HG03342 (cell line): ENCODE results near the gene TMEM203.

Experiments used
- ATAC-seq: cut with Tn5 transposase; IDR thresholded peaks from one replicate; pipeline ENCODE4 v1.9.1; 2021; ENCODE audit warnings: mild to moderate bottlenecking, moderate library complexity; ENCODE audit not compliant: unreplicated experiment

TMEM203 gene

DNA sequence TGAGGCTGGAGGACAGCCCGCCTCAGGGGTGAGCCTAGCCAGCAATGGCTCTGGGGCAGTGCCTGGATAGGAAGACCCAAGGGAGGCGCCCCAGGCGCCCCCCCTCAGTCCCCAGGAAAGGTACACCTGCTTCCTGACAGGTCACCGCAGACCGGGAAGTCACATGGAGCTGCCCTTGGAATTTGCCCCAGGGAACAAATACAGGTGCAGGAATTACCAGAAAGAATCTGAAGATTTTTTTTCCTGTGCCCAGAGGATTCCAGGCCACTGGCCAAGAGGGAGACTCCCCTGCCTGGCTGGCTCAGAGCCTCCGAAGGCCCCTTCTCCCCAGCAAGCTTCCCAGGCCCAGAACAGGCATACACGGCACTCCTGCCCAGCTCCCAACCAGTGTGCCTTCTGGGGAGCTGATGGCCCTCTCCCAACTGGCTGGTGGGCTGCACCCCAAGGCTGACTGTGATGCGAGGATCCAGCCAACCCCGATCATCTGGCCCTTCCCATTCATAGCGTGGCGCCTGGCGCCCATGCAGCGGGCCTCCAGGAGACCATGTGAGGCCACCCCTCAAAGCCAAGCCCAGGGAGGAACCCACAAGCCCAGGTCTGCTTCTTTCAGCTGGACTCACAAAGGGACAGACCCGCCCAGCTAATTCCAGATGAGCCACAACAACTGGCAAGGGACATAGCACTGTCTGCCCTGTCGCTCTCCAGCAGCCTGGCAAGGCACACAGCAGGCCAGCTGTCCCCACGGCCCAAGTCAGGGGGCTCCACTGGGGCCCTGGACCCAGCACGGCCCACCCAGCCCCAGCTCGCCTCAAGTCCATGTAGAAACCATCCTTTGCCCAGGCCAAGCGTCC is 7.2 kb downstream of the TMEM203 start:
- ATAC-seq = no peak

DNA sequence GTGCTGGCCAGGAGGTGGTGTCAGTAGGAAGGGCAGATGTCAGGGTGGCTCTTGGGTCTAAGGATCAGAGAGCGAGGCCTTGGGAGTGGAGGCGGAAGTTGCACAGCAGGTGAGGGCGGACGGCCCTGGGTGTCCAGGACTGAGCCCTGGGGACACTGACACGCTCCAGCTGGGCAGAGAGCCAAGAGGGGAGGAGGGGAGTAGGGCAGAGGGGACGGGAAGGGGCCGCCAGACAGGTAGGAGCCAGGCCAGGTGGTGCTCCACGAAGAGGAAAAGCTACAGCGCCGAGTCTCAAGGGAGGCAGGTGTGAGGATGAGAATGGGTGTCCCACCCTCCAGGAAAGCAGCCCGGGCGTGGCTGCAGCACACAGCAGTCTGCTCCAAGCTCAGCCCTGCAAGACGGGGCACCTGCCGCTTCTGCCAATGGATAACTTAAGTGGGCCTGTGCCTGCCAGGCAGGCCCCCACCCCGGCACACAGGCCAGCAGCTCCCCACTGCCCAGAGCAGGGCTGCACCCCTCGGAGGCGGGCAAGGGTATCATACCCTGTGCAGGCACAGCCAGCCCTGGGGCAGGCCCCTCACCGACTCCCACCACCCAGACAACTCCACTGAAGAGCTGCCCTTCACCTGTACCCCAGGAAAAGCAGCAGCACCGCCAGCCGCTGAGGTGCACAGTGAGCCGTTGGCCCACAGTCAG is 9.8 kb downstream of the TMEM203 start:
- no peak for ATAC-seq

DNA sequence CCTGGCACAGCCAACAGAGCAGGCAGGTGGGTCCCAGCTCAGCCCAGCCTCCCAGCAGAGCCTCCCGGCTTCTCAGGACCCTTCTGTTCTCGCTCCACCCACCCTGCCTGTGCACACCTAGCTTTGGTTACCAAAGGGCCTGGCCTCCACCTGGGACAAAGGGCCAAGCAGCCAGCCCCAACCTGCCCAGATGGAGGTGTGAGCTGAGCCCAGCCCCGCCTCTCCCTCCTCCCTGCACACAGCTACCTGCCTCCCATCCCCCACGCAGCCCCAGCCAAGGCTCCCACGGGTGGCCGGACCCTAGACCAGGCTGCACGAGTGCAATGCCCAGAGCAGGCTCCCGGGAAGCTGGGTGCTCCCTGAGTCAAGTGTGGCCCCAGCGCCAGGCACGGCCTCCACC is 10.5 kb downstream of the TMEM203 start:
- ATAC-seq = no peak

DNA sequence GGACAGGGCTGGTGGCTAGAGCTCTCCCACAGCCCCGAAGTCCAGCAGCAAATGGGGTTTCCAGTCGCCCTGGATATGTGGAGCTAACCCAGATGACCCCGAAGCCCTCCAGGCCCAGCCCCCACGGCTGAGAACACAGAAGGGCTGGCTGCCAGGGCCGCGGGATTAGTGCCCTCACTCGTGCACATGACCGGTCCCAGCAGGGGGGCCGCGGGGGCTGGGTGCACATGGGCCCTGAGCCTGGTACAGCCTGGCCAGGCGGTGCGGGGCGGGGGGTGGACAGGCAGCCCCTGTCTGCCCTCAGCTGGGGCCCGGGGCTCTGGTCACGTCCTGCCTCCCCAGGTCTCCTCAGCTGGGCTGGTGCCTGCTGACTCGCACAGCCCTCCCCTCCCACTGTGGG is 11.1 kb downstream of the TMEM203 start:
- no peak for ATAC-seq

DNA sequence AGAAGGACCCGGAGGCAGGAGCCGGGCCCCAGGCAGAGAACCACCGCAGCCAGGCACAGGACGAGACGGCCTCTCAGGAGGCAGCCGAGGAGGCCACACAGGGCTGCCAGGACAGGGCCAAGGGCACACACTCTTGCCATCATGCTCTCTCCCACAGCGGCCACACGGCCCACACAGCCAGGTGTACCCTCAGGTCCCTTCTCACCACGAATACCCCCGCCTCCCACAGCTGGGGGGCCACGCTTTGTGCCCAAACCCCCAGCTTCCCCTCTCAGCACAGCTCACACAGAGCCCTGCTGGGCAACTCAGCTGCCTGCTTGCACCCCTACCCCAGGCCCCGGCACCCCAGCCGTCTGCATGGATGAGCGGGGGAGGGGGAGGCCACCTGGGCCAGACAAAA is 11.7 kb downstream of the TMEM203 start:
- no peak for ATAC-seq

DNA sequence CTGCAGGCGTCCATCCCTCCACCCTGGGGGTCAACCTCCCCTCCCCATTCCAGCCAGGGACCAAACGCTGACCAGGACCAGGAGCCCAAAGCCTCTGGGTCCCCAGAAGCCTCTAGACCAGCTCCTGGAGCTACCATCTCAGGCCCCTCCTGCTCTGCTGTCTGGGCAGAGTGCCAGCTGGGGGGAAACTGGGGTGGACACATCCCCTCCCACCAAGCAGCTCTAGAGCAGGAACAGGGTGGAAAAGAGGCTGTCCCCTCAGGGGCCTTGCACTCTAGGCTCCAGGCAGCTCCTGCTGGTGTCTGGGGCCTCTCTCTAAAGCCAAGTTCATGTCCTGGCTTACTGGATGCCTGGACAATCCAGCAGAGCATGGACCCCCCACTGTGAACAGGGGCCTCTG is 12.6 kb downstream of the TMEM203 start:
- no peak for ATAC-seq

DNA sequence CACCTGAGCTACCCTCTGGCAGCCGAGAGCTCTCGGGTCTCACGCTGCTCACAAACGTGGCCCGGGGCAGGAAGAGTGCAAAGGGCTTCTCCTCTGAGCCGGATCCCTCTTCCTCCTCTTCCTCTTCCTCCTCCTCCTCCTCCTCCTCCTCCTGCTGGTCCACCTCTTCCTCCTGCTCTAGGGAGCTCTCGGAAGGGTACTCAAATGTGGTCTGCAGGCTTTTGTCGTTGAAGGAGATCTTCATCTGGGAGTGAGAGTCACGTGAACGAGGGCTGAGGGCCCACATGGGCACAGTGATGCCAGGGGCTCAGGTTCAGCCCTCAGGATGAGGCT is 13.0 kb downstream of the TMEM203 start:
- no peak for ATAC-seq

DNA sequence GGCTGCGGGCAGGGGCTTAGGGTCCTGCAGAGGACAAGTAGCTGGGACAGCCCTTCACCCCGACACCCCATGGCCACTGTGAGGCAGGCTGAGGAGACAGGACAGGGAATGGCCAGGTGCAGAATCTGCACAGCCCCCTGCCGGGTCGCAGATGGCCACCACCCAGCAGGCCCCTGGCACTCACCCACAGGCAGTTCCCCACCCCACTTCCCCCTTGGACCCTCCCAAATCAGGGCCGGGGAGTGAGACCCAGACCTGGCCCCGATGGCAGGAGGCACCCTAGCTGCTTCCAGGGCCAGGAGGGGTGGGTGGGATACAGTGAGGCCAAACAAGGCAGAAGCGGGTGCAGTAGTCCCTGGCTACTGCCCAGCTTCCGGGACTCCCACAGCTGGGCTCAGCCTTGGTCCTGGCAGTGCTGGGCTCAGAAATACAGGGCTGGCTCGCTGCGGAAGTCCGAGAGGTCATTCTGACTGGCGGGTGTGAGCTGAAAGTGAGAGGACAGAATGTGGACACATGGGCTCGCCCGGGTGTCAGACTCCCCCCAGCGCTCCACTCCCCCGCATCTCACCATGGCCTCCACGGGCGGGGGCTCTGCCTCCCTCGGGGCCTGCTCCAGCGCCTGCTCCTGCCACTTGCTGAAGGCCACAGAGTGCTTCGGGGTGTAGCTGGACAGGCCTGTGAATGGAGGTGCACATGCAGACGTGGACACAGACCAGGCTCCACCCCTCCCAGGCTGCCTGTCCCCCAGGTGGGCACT is 13.6 kb downstream of the TMEM203 start:
- ATAC-seq = no peak

DNA sequence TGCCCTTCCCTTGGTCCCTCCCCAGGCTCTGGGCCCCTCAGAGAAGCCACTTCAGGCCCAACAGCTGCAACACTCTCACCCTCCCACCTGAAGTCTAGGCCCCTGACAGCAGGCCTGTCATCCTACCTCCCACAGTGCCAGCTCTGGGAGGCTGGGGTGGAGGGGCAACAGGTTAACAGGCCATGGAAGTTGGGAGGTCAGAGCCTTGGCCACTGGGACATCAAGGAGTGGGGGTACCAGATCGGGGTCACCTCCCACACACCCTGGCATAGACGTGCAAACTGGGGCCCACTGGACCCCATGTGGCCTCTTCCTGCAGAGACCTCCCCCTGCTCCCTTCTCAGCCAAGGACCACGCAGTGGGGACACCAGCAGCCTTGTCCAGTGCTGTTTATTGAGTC is 14.2 kb downstream of the TMEM203 start:
- no peak for ATAC-seq

DNA sequence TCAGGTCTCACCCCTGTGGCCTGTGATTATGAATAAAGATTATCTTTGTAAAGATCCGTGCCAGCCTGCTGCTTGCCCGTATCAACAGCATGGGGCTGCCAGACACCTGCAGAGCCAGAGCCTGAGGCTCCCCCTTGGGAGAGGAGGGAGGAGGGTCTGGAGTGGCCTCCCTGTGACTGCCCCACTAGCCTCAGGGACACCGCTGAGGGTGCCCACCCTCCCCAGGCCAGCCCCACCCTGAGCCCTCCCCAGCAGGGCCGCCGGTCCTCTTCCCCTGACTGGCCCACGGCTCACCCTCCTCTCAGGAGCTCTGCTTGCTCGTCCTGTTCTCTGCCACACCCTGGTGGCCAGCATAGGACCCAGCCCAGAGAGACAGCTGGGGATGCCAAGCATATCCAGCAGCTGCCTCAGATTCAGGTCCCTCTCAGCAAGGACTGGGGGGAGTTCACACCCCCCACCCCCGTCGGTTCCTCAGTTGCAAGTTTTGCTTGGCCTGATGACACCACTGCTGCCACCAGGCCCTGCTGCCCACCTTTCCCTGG is 15.1 kb downstream of the TMEM203 start:
- ATAC-seq = no peak

DNA sequence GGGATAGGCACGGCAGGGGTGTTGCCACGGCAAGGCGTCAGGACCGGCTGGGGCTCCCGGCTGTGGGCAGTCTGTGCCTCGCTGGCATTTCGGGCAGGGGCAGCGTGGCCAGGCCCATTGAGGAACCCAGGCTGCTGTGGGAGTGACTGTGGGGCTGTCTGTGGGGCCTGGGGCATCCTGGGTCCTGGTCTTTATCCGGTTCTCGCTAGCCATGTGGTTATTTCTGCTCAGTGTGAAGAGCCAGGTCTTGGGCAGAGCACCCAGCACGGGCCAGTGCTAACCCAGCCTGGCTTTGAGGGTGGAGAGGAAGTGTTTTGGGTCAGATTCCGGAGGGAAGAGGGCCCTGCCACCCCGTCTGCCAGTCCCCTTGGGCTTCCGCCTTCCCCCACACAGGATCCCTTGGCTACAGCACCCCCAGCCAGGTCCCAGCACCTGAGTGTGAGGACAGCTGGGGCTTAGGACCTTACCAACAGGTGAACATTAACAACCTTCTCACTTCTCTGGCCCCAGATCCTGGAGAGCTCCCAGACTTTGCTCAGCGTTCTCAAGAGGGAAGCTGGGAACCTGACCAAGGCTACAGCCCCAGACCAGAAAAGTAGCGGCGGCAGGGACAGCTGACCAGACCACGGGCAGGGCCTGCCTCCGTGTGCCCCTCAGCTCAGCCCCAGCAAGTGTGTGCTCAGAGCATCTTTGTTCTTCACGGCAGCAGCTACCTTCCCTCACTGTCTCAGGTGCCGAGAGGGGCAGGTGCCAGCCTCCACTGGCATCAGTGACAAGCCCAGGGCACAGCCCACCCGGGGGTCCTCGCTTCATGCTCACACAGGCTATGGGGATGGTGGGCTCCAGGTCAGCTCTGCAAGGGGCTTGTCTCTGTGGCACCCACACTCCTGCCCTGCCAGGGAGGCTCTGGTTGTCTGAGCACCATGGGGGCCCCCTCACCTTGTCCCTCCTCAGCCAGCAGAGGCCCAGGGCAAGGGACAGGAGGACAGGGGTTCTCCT is 15.9 kb downstream of the TMEM203 start:
- ATAC-seq = no peak

DNA sequence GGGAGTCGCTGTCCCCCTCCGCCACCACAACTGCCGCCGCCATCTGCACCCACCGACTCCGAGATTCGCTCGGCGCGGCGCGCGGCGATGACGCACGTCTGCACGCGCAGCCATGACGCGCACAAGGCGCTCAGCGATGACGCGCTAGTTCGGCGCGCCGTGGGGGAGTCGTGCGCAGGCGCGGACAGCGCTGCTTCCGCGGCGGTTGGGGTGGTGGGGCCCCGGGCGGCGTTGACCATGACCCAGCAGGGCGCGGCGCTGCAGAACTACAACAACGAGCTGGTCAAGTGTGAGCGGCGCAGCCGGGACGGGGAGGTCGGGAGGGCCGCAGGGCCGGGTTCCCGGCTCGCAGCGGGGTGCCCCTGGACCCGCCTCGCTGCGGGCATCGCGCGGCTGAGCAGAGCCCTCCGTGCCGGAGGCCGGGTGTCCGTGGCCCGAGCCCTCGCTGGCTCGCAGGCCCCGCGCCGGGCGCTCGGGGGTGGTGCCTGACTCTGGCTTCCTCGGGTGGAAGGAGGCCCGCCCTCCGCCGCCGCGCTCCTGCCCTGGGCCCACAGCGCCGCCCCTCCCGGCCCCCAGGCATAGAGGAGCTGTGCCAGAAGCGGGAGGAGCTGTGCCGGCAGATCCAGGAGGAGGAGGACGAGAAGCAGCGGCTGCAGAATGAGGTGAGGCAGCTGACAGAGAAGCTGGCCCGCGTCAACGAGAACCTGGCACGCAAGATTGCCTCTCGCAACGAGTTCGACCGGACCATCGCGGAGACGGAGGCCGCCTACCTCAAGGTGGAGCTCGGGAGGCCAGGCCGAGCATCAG is 16.8 kb downstream of the TMEM203 start, which contains the start of the genes ANAPC2 and SSNA1:
Gene ANAPC2 (minus strand): TSS at position 71 of the 807 bp plus-strand sequence. CDS start 28 bp downstream, at position 43.
Gene SSNA1 (plus strand): TSS at position 187 of the 807 bp plus-strand sequence. CDS start 51 bp downstream, at position 238.
- ATAC-seq = peak; percentile 78

DNA sequence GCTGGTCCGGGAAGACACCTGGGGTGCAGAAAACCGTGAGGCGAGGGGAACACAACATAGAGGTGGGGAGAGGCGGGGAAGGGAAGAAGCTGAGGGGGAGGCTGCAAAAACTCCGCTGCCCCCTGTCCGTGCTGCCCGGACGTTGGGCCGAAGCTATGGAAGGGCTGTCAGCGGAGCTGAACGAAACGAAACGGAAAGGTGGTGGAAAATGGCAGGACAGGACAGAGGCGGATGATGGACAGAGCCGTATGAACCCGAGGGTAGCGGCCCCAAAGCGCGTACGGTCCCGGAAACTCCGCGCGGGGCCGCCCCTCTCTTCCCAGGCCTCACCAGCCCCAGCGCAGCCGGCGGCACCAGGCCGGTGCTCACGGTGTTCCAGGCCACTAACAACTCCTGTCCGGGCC is 17.4 kb downstream of the TMEM203 start:
- no peak for ATAC-seq

DNA sequence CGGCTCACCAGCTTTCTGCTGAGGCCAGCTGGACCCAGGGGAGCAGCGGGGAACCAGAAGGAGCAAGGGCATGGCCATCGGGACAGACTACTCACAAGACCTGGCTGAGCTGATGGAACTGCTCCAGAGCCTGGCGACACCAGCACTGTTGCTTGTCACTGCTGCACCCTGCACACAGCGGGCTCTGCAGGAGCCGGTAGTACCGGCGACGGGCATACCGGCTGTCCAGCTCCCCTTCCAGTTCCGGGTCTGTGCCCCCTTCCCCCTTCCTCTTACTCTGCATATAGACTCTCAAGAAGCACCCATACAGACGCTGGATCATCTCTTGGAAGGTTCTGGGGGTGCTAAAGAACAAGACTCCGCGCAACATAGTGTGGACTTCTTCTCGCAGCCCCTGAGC is 18.1 kb downstream of the TMEM203 start:
- ATAC-seq = no peak

DNA sequence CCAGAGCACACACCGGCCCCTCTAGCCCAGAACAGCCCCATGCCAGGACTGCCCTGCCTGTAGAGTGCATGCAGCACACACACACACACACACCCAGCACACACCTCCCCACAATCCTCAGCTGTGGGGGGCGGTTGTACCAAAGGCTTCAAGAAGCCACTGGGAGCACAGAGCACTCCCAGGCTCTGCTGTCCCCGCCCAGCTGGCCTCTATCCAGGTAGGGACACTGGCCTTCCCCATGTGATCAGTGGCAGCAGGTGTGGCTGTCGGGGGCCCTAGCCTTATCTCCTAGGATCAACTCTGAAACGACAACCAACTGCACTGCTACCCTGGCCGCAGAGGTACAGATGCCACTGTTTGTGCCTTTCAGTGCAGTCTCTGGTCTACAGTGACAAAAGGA is 19.1 kb downstream of the TMEM203 start:
- ATAC-seq = no peak

DNA sequence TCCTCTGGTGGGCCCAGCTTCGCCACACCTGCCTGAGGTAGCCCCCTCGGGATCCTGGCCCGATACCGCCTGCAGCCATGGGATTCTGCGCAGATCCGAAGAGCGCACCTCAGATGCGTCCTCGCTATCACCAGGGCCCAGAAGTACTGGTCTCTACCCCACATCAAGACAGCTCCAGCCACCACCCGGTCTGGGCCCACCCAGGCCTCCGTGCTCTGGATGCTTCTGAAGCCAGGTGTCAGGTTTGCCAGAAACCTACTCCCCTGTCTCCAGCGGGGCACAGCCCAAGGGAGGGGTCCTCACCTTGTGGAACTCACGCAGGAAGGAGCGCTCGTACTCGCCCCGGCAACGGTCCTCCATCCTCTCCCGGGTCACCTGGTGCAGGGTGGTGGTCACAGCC is 19.5 kb downstream of the TMEM203 start:
- no peak for ATAC-seq

DNA sequence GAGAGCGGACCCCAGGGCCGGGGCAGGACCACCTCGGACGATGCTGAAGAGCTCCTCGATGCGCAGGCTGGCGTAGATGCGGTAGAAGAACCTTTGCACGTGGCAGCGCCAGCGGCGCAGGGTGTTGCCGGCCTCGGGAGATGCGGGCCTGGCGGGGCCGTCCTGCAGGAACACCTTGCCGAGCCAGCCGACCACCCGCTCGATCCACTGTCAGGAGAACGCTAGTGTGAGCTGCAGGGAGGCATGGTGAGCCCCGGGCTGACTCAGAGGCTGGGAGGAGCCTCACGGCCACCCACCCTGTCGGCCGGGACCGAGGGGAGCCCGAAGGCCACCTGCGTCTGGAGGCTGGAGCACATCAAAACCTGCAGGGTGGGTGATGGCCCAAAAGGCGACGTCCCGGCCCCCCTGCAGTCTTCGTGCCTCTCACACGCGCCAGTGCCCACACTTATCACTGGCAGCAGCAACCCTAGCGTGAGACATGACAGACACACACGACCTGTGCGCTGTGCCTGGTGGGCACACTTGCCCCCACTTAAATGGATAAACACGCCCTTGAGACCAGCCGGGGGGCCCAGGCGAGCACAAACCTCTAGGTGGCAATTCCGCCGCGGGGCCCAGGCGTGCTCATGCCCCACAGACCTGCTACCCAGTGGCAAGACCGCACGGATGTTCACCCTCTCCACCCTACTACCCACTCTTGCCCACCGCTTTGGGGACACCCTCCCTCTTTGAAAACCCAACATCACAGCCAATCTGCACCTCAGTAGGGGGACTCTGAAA is 20.4 kb downstream of the TMEM203 start:
- no peak for ATAC-seq

DNA sequence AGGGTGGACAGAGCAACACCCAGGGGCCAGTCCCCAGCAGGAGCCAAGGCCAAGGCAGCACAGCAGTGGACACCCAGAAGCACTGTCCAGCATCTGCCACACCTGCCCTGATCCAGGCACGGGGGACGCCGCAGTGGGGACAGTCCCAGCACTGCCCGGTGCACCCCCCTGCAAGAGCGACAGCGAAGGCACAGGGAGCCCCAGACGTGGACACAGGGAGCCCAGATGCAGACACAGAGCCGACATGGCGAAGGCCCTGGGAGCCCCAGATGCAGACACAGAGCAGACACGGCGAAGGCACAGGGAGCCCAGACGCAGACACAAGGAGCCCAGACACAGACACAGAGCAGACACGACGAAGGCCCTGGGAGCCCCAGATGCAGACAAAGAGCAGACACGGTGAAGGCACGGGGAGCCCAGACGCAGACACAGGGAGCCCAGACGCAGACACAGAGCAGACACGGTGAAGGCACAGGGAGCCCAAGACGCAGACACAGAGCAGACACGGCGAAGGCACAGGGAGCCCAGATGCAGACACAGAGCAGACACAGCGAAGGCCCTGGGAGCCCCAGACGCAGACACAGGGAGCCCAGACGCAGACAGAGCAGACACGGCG is 21.4 kb downstream of the TMEM203 start:
- no peak for ATAC-seq
